Smooth muscle cell (in vitro differentiated cells): ENCODE measurements around the gene CDC27. TPM values are rescaled to one million over a fixed set of nuclear protein-coding genes. Genes with fewer than 3 reads are reported as not detected.
A peak's percentile ranks its signal among the peaks of the same experiment; 100 is the strongest.

Experiments
- DNase-seq: peaks from one replicate; lab custom pipeline; 2025; ENCODE audit not compliant: unreplicated experiment; lab: John Stamatoyannopoulos, UW
- H2AFZ ChIP-seq: fragments of 200-600 bp; sonication (generic); 2 replicates; pipeline ENCODE4 v1.6.0; 2016; ENCODE audit warnings: antibody characterized with exemption, low read depth, mild to moderate bottlenecking
- H3F3A ChIP-seq: fragments of 200-600 bp; sonication (generic); 2 replicates; pipeline ENCODE4 v1.6.0; 2017; ENCODE audit warnings: antibody characterized with exemption, low read depth
- H3K27ac ChIP-seq: fragments of 200-600 bp; sonication (generic); 2 replicates; pipeline ENCODE4 v1.5.1; 2016; ENCODE audit warnings: low read depth, mild to moderate bottlenecking
- H3K27me3 ChIP-seq: fragments of 200-600 bp; sonication (generic); 2 replicates; pipeline ENCODE4 v1.6.1; 2016; ENCODE audit warnings: low read depth, mild to moderate bottlenecking
- H3K36me3 ChIP-seq: fragments of 200-600 bp; sonication (generic); 2 replicates; pipeline ENCODE4 v1.5.1; 2016; ENCODE audit warnings: low read depth
- H3K4me1 ChIP-seq: fragments of 200-600 bp; sonication (generic); 2 replicates; pipeline ENCODE4 v1.5.1; 2016; ENCODE audit warnings: low read depth
- H3K4me2 ChIP-seq: fragments of 200-600 bp; sonication (generic); 2 replicates; pipeline ENCODE4 v1.6.0; 2016; ENCODE audit warnings: mild to moderate bottlenecking
- H3K4me3 ChIP-seq: fragments of 200-600 bp; sonication (generic); 2 replicates; pipeline ENCODE4 v1.5.1; 2016; ENCODE audit warnings: mild to moderate bottlenecking
- H3K79me2 ChIP-seq: fragments of 200-600 bp; sonication (generic); 2 replicates; pipeline ENCODE4 v1.6.0; 2016; ENCODE audit warnings: low read depth, mild to moderate bottlenecking
- H3K9ac ChIP-seq: fragments of 200-600 bp; sonication (generic); 2 replicates; pipeline ENCODE4 v1.6.0; 2016; ENCODE audit warnings: low read depth
- H3K9me3 ChIP-seq: fragments of 200-600 bp; sonication (generic); replicated peaks from 2 replicates; pipeline ENCODE4 v1.5.1; 2016; ENCODE audit warnings: low read depth
- H4K20me1 ChIP-seq: fragments of 200-600 bp; sonication (generic); 2 replicates; pipeline ENCODE4 v1.6.0; 2016; ENCODE audit warnings: low read depth
- CTCF ChIP-seq: fragments of 200-600 bp; sonication (generic); IDR thresholded peaks from 2 replicates; pipeline ENCODE4 v1.5.1; 2017; ENCODE audit warnings: borderline replicate concordance, mild to moderate bottlenecking, antibody characterized with exemption; ENCODE audit not compliant: insufficient read depth, poor library complexity, severe bottlenecking
- WGBS: methylation state at CpG from one replicate; pipeline ENCODE4 v1.1.7; 2016; ENCODE audit warnings: low lambda C conversion rate; 5-methylcytosine and 5-hydroxymethylcytosine counted together
- polyA plus RNA-seq: library from polyadenylated mRNA; unstranded; fragments of >200 nt; fragmentation: Nextera tagmentation; extraction: Ambion mirVana; gene quantifications from 2 replicates; pipeline ENCODE4 v1.2.1, GENCODE V29; 2016
- total RNA-seq: library from RNA; depleted of rRNA; stranded (reverse); fragments of >200 nt; gene quantifications from 2 replicates; pipeline ENCODE4 v1.2.3, GENCODE V29; 2014

The CDC27 gene
- total and polyA plus RNA-seq, 2 experiments from 2014 or later: 53.1 to 101 TPM

- Histone ChIP-seq H4K20me1 (no peaks in the 10 kb centered on the region), H2AFZ (peak overlapping the region; percentile 42), H3F3A (peaks cover 15% of the 10 kb centered on the region), H3K4me3 (no peak overlapping the region), H3K9ac (no peak overlapping the region), H3K27me3 (no peaks in the 10 kb centered on the region), H3K4me1 (peaks cover 13% of the 10 kb centered on the region), H3K79me2 (no peaks in the 10 kb centered on the region), H3K4me2 (no peak overlapping the region), H3K36me3 (no peaks in the 10 kb centered on the region), H3K9me3 (no peaks in the 10 kb centered on the region), H3K27ac (no peak overlapping the region)
- no peak for DNase-seq
- WGBS: 82% methylated on average over 8 of the region's 8 CpGs
- no peak for TF ChIP-seq CTCF
These were observed 18.3 kb upstream of the CDC27 start for GRCh38 chr17:47207143-47208067.

- WGBS: 60% methylated on average over 9 of the region's 9 CpGs
- Histone ChIP-seq H3K4me1 (peaks cover 13% of the 10 kb centered on the region), H2AFZ (no peak overlapping the region), H3K9me3 (no peaks in the 10 kb centered on the region), H3K4me2 (peak overlapping the region; percentile 45), H3K27me3 (no peaks in the 10 kb centered on the region), H3K9ac (peak overlapping the region; percentile 35), H4K20me1 (no peaks in the 10 kb centered on the region), H3K4me3 (no peak overlapping the region), H3F3A (peaks cover 15% of the 10 kb centered on the region), H3K36me3 (no peaks in the 10 kb centered on the region), H3K27ac (peak overlapping the region; percentile 76), H3K79me2 (no peaks in the 10 kb centered on the region)
- no peak for DNase-seq
- no peak for TF ChIP-seq CTCF
These were observed 16.4 kb upstream of the CDC27 start for GRCh38 chr17:47205419-47205963.

GRCh38 chr17:47204722-47205418, 15.8 kb upstream of the CDC27 start:
- TF ChIP-seq CTCF: no peak
- no peaks in the 10 kb centered on the region for H3K9me3 ChIP-seq
- H2AFZ ChIP-seq: peak overlapping the region; percentile 73
- no peaks in the 10 kb centered on the region for H3K36me3 ChIP-seq
- peaks cover 13% of the 10 kb centered on the region for H3K4me1 ChIP-seq
- peak overlapping the region; percentile 76 for H3K27ac ChIP-seq
- no peaks in the 10 kb centered on the region for H3K79me2 ChIP-seq
- peak overlapping the region; percentile 45 for H3K4me2 ChIP-seq
- H3K4me3 ChIP-seq: no peak overlapping the region
- no peak for DNase-seq
- 23% methylated on average over 6 of the region's 6 CpGs for WGBS
- H4K20me1 ChIP-seq: no peaks in the 10 kb centered on the region
- peaks cover 15% of the 10 kb centered on the region for H3F3A ChIP-seq
- H3K27me3 ChIP-seq: no peaks in the 10 kb centered on the region
- peak overlapping the region; percentile 35 for H3K9ac ChIP-seq
